Measurements from ENCODE around the gene WDR72. TPM values are rescaled to one million over a fixed set of nuclear protein-coding genes. Genes with fewer than 3 reads are reported as not detected.

WDR72 gene
- total and polyA plus RNA-seq, 2 of the 4 experiments (the other 2 are of a cell fraction) = not detected

GRCh38 chr15:53511175-53511574, 248.3 kb downstream of the WDR72 start:
- no peak overlapping the region for H3K23ac ChIP-seq (ENCODE audit: low read depth, low read length)
- dilution Hi-C loops (cut with HindIII; ENCODE audit: low sequenced_read_pairs, unreplicated experiment) = no loop called here
- no peak overlapping the region for H2BK20ac ChIP-seq (ENCODE audit: low read depth, low read length)
- no peaks in the 10 kb centered on the region for H3K79me1 ChIP-seq (ENCODE audit: low read depth in 1 of 2, low read length in 2 of 2)
- peaks cover 12% of the 10 kb centered on the region; the same call in 1 of the 2 replicates for H3K9me3 ChIP-seq (ENCODE audit: control insufficient read depth, insufficient read depth, low read length)
- H3K36me3 ChIP-seq (ENCODE audit: control insufficient read depth, insufficient read depth, low read length) = no peaks in the 10 kb centered on the region
- in situ Hi-C loops (cut with MboI; ENCODE audit: low sequenced_read_pairs) = no loop called here
- ChIA-PET CTCF (no interaction called here), POLR2A (ENCODE audit: unreplicated experiment) (no interaction called here)
- no peaks in the 10 kb centered on the region for H3K9me1 ChIP-seq (ENCODE audit: insufficient read depth, low read length)
- H4K8ac ChIP-seq (ENCODE audit: low read depth in 2 of 2, low read length in 2 of 2) = no peak overlapping the region
- no peak overlapping the region for H2BK120ac ChIP-seq (ENCODE audit: low read depth, low read length)
- no peak overlapping the region for H3K56ac ChIP-seq (ENCODE audit: extremely low read depth, insufficient read depth, low read length)
- no peaks in the 10 kb centered on the region for H4K20me1 ChIP-seq (ENCODE audit: insufficient read depth, low read length)
- no peak overlapping the region for H2AFZ ChIP-seq (replicated peaks; ENCODE audit: low read length, poor library complexity)
- H2BK5ac ChIP-seq (ENCODE audit: low read depth, low read length, poor library complexity, severe bottlenecking) = no peak overlapping the region
- ATAC-seq (ENCODE audit: low read depth) (no peak), DNase-seq (no peak)
- intact Hi-C loops (cut with micrococcal nuclease) = no loop called here
- no peak overlapping the region for H3K14ac ChIP-seq (replicated peaks; ENCODE audit: low read depth, low read length)
- H3K27me3 ChIP-seq (ENCODE audit: control insufficient read depth, insufficient read depth, low read length) = no peaks in the 10 kb centered on the region
- H3K4me1 ChIP-seq (ENCODE audit: control insufficient read depth, insufficient read depth, low read length) = no peaks in the 10 kb centered on the region
- no peak overlapping the region for H3K4me3 ChIP-seq (ENCODE audit: insufficient read depth, low read depth, low read length)
- H2AK5ac ChIP-seq (ENCODE audit: low read depth, low read length) = no peak overlapping the region
- no peak overlapping the region for H3K4ac ChIP-seq (ENCODE audit: low read depth, low read length)
- H2BK15ac ChIP-seq (ENCODE audit: low read depth, low read length) = no peak overlapping the region
- no peak overlapping the region for H4K91ac ChIP-seq (ENCODE audit: insufficient read depth, low read depth, low read length)
- no peak overlapping the region for H3K27ac ChIP-seq (ENCODE audit: insufficient read depth, low read length)
- no peak overlapping the region for H3K18ac ChIP-seq (ENCODE audit: low read depth, low read length)
- H3K4me2 ChIP-seq (ENCODE audit: low read depth, low read length) = no peak overlapping the region
- no peak overlapping the region for H4K5ac ChIP-seq (ENCODE audit: low read depth, low read length)
- H2AK9ac ChIP-seq (replicated peaks; ENCODE audit: low read depth, low read length, poor library complexity) = no peak overlapping the region
- H3K9ac ChIP-seq (ENCODE audit: low read depth, low read length) = no peak overlapping the region
- TF ChIP-seq MXI1 (IDR thresholded peaks at IDR 0.05; ENCODE audit: borderline replicate concordance, low read depth, low read length) (no peak), USF2 (IDR thresholded peaks at IDR 0.05; ENCODE audit: low read depth, low read length) (no peak), CTCF (conservative IDR thresholded peaks at IDR 0.05; ENCODE audit: low read depth, low read length) (no peak)
- no TSS peak for BruUV-seq (replicated peaks)

All from IMR-90 (cell line).